ENCODE measurements around the gene FBXO48. TPM values are rescaled to one million over a fixed set of nuclear protein-coding genes. Genes with fewer than 3 reads are reported as not detected.

The FBXO48 gene
- polyA plus RNA-seq, 1 donor (not counting 4 experiments of a cell fraction or from before 2014, with no cell fraction given), result 1.9 TPM

DNA sequence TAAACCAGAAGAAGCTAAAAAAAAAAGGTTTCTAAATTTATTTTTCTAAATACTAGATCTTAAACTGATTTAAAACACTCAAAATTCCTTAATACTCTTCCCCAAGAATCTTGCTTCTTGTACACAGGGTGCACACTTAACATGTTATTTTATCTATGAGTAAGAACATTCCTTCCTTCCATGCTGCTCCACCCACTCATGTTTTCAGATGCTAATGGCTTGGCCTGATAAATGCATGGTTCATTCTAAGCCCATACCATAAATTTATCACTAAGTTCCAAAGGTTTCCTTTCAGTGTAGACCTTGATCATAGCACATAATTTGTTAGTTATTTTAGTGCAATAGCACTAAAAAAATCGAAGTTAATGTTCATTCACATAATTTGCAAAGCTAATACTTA is 8.1 kb downstream of the FBXO48 start:
- H3K9ac ChIP-seq (ENCODE audit: control insufficient read depth, extremely low read depth, insufficient read depth, low read length), result no peak overlapping the region
- DNase-seq (ENCODE audit: low read depth, low spot score), result no peak

DNA sequence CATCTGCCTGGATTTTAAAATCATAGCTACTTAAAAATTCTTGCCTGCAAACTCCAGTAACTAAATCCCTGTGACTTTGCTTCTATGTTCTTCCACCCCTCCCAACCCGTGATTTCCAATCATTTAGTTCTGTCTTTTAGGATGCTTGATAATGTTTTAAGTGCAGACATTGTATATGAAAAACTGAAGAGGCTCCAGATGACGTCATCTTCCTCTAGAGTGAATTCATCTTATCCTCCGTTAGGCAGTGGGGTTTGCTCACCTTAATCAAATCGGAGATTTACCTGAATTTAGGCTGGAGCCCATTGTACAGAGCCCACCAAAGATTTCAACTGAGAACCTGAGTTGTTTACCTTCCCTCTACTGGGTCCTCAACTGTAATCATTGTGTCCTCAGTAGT is 10.9 kb downstream of the FBXO48 start:
- no peak overlapping the region for H3K4me3 ChIP-seq (ENCODE audit: control insufficient read depth in 2 of 3, extremely low read depth in 1 of 3, insufficient read depth in 2 of 3, low read depth in 1 of 3, low read length in 3 of 3)
- no peak overlapping the region for H3K27ac ChIP-seq (ENCODE audit: control insufficient read depth, insufficient read depth, low read length)
- no peak overlapping the region for H3K9ac ChIP-seq (ENCODE audit: control insufficient read depth, extremely low read depth, insufficient read depth, low read length)
- H3K4me2 ChIP-seq (ENCODE audit: control insufficient read depth, extremely low read depth, insufficient read depth, low read depth, low read length), result no peak overlapping the region
- no peaks in the 10 kb centered on the region for H3K9me1 ChIP-seq (ENCODE audit: control insufficient read depth, extremely low read depth, insufficient read depth, low read length)
- peaks cover 6% of the 10 kb centered on the region for H3K4me1 ChIP-seq (ENCODE audit: control insufficient read depth, extremely low read depth, insufficient read depth, low read length)
- H3K36me3 ChIP-seq (ENCODE audit: control insufficient read depth in 2 of 2, extremely low read depth in 1 of 2, insufficient read depth in 2 of 2, low read length in 2 of 2), result no peaks in the 10 kb centered on the region
- no peaks in the 10 kb centered on the region for H3K79me2 ChIP-seq (ENCODE audit: control insufficient read depth, insufficient read depth, low read length)
- H3K9me3 ChIP-seq (ENCODE audit: control insufficient read depth, low read depth, low read length), result no peaks in the 10 kb centered on the region
- dilution Hi-C loops (cut with MboI; ENCODE audit: extremely low pct_ligation_motif_present, low sequenced_read_pairs), result no loop called here
- no peaks in the 10 kb centered on the region for H3K27me3 ChIP-seq (ENCODE audit: control insufficient read depth, extremely low read depth, insufficient read depth, low read length)
- TF ChIP-seq EZH2 (IDR thresholded peaks at IDR 0.05; ENCODE audit: low read length), result no peak
- H2AFZ ChIP-seq (ENCODE audit: control insufficient read depth, low read length), result no peak overlapping the region
- no peak for FAIRE-seq
- no peaks in the 10 kb centered on the region for H4K20me1 ChIP-seq (ENCODE audit: control insufficient read depth, extremely low read depth, insufficient read depth, low read length)
- no peak for DNase-seq (ENCODE audit: low read depth, low spot score)

More for the DNA sequence above, 8.1 kb downstream of the FBXO48 start:
- H3K27me3 ChIP-seq (ENCODE audit: control insufficient read depth, extremely low read depth, insufficient read depth, low read length), result no peaks in the 10 kb centered on the region
- TF ChIP-seq CTCF (optimal IDR thresholded peaks at IDR 0.05 in 1 of 3, IDR thresholded peaks at IDR 0.05 in 1 of 3, conservative IDR thresholded peaks at IDR 0.05 in 1 of 3; ENCODE audit: extremely low read depth in 1 of 3, insufficient read depth in 2 of 3, low read length in 3 of 3) (no peak), EZH2 (IDR thresholded peaks at IDR 0.05; ENCODE audit: low read length) (no peak)
- no peak overlapping the region for H3K27ac ChIP-seq (ENCODE audit: control insufficient read depth, insufficient read depth, low read length)
- H3K4me2 ChIP-seq (ENCODE audit: control insufficient read depth, extremely low read depth, insufficient read depth, low read depth, low read length), result no peak overlapping the region
- H3K9me3 ChIP-seq (ENCODE audit: control insufficient read depth, low read depth, low read length), result no peaks in the 10 kb centered on the region
- no peak overlapping the region for H2AFZ ChIP-seq (ENCODE audit: control insufficient read depth, low read length)
- peaks cover 7% of the 10 kb centered on the region for H3K4me1 ChIP-seq (ENCODE audit: control insufficient read depth, extremely low read depth, insufficient read depth, low read length)
- H4K20me1 ChIP-seq (ENCODE audit: control insufficient read depth, extremely low read depth, insufficient read depth, low read length), result no peaks in the 10 kb centered on the region
- no peaks in the 10 kb centered on the region for H3K79me2 ChIP-seq (ENCODE audit: control insufficient read depth, insufficient read depth, low read length)
- H3K36me3 ChIP-seq (ENCODE audit: control insufficient read depth in 2 of 2, extremely low read depth in 1 of 2, insufficient read depth in 2 of 2, low read length in 2 of 2), result no peaks in the 10 kb centered on the region
- H3K4me3 ChIP-seq (ENCODE audit: control insufficient read depth in 2 of 3, extremely low read depth in 1 of 3, insufficient read depth in 2 of 3, low read depth in 1 of 3, low read length in 3 of 3), result no peak overlapping the region
- dilution Hi-C loops (cut with MboI; ENCODE audit: extremely low pct_ligation_motif_present, low sequenced_read_pairs), result no loop called here
- no peaks in the 10 kb centered on the region for H3K9me1 ChIP-seq (ENCODE audit: control insufficient read depth, extremely low read depth, insufficient read depth, low read length)
- FAIRE-seq, result no peak

- dilution Hi-C loops (cut with MboI; ENCODE audit: extremely low pct_ligation_motif_present, low sequenced_read_pairs), result no loop called here
- Histone ChIP-seq H3K4me2 (ENCODE audit: control insufficient read depth, extremely low read depth, insufficient read depth, low read depth, low read length) (no peak overlapping the region), H3K9ac (ENCODE audit: control insufficient read depth, extremely low read depth, insufficient read depth, low read length) (no peak overlapping the region), H3K9me1 (ENCODE audit: control insufficient read depth, extremely low read depth, insufficient read depth, low read length) (no peaks in the 10 kb centered on the region), H3K36me3 (ENCODE audit: control insufficient read depth in 2 of 2, extremely low read depth in 1 of 2, insufficient read depth in 2 of 2, low read length in 2 of 2) (no peaks in the 10 kb centered on the region), H3K27ac (ENCODE audit: control insufficient read depth, insufficient read depth, low read length) (no peak overlapping the region), H2AFZ (ENCODE audit: control insufficient read depth, low read length) (no peak overlapping the region), H3K4me3 (ENCODE audit: control insufficient read depth in 2 of 3, extremely low read depth in 1 of 3, insufficient read depth in 2 of 3, low read depth in 1 of 3, low read length in 3 of 3) (no peak overlapping the region), H3K4me1 (ENCODE audit: control insufficient read depth, extremely low read depth, insufficient read depth, low read length) (peaks cover 6% of the 10 kb centered on the region), H3K27me3 (ENCODE audit: control insufficient read depth, extremely low read depth, insufficient read depth, low read length) (no peaks in the 10 kb centered on the region), H4K20me1 (ENCODE audit: control insufficient read depth, extremely low read depth, insufficient read depth, low read length) (no peaks in the 10 kb centered on the region), H3K79me2 (ENCODE audit: control insufficient read depth, insufficient read depth, low read length) (no peaks in the 10 kb centered on the region), H3K9me3 (ENCODE audit: control insufficient read depth, low read depth, low read length) (no peaks in the 10 kb centered on the region)
- TF ChIP-seq CTCF (optimal IDR thresholded peaks at IDR 0.05 in 1 of 3, IDR thresholded peaks at IDR 0.05 in 1 of 3, conservative IDR thresholded peaks at IDR 0.05 in 1 of 3; ENCODE audit: extremely low read depth in 1 of 3, insufficient read depth in 2 of 3, low read length in 3 of 3) (no peak), EZH2 (IDR thresholded peaks at IDR 0.05; ENCODE audit: low read length) (no peak)
- no peak for FAIRE-seq
- DNase-seq (ENCODE audit: low read depth, low spot score), result no peak
Measured at GRCh38 chr2:68454719-68455118, 12.4 kb downstream of the FBXO48 start.
